GM12872 (cell line): Measurements from ENCODE around the gene HOMEZ.

Source experiments
- TF ChIP-seq, protein P1 (sequence below): IDR thresholded peaks from 3 replicates; pipeline ENCODE4 v1.5.1; 2011; ENCODE audit warnings: low read depth, mild to moderate bottlenecking, low read length, moderate library complexity; ENCODE audit not compliant: insufficient read depth

The HOMEZ gene

GRCh38 chr14:23248601-23249000 is 37.3 kb downstream of the HOMEZ start:
- TF ChIP-seq, protein P1, sequence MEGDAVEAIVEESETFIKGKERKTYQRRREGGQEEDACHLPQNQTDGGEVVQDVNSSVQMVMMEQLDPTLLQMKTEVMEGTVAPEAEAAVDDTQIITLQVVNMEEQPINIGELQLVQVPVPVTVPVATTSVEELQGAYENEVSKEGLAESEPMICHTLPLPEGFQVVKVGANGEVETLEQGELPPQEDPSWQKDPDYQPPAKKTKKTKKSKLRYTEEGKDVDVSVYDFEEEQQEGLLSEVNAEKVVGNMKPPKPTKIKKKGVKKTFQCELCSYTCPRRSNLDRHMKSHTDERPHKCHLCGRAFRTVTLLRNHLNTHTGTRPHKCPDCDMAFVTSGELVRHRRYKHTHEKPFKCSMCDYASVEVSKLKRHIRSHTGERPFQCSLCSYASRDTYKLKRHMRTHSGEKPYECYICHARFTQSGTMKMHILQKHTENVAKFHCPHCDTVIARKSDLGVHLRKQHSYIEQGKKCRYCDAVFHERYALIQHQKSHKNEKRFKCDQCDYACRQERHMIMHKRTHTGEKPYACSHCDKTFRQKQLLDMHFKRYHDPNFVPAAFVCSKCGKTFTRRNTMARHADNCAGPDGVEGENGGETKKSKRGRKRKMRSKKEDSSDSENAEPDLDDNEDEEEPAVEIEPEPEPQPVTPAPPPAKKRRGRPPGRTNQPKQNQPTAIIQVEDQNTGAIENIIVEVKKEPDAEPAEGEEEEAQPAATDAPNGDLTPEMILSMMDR: no peak

- TF ChIP-seq, protein P1: no peak
Measured at GRCh38 chr14:23245282-23245681, 40.6 kb downstream of the HOMEZ start.

GRCh38 chr14:23243066-23243465 is 42.9 kb downstream of the HOMEZ start:
- TF ChIP-seq, protein P1: no peak

GRCh38 chr14:23242076-23242475 is 43.9 kb downstream of the HOMEZ start:
- TF ChIP-seq, protein P1: no peak

- TF ChIP-seq, protein P1: no peak
Measured at GRCh38 chr14:23240661-23241060, 45.3 kb downstream of the HOMEZ start.

DNA sequence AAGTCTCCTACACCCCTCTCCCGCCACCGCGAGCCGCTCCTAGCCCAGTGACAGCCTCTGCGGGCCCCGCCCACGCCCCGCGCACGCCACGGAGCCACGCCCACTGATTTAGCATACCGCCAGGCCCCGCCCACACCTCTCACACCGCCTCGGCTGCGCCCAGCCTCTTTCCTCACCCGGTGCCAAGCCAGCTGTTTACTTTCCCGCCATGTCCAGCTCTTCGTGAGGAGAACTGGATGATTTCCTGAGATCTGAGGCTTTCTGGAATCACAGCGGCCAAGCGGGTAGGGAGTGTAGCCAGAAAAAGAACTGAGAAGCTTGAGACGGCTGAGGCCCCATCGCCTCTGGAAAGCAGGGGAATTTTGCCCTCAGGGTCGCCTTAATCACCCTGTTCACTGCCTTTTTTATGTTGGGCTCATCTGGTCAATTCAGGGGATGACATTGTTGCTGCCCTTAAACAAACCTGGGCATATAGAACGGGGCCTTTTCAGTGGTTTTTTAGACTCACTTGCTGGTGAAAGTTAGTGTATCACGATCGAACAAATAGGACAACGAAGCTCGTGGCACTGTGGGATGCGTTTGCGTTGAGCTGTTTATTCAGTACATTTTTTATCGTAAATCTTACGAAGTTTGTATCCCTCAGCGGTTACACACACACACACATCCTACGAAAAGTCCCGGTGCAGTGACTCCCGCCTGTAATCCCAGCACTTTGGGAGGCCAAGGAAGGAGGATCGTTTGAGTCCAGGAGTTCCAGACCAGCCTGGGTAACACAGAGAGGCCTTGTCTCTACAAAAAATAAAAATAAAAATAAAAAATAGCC is 47.9 kb downstream of the HOMEZ start, which contains the start of gene RNF212B:
Gene RNF212B, plus strand, starts transcription at position 165 of the 823 bp plus-strand sequence. CDS start 2,410 bp downstream, outside the sequence.
- TF ChIP-seq, protein P1: no peak

- TF ChIP-seq, protein P1: no peak
Measured at GRCh38 chr14:23228812-23229211, 57.1 kb downstream of the HOMEZ start.
